OCI-LY7 (cell line): ENCODE data around the gene ARSD. TPM values are rescaled to one million over a fixed set of nuclear protein-coding genes. Genes with fewer than 3 reads are reported as not detected.
"Not testable (repeated sequence)": the region's sequence is repeated elsewhere in the genome, so short reads cannot be mapped to it uniquely, and the experiment has no call there.

ENCODE experiments used
- BruUV-seq: library from RNA; stranded (reverse); fragments of 400-500 nt; replicated peaks from 2 replicates; lab custom pipeline; 2021; lab: Mats Ljungman, UMichigan
- CTCF ChIA-PET: fragments of 300-600 bp; sonication (Branson Sonifier 250); formaldehyde crosslinking; loops from one replicate; lab custom pipeline; 2022; ENCODE audit warnings: antibody characterized with exemption; ENCODE audit not compliant: unreplicated experiment; lab: Charles Lee
- POLR2A ChIA-PET: fragments of 300-600 bp; sonication (Branson Sonifier 250); formaldehyde crosslinking; loops from one replicate; lab custom pipeline; 2022; ENCODE audit warnings: antibody characterized with exemption; lab: Charles Lee
- DNase-seq: peaks from one replicate; pipeline ENCODE4 v3.0.0-alpha.2; 2015; ENCODE audit warnings: low spot score
- H2AFZ ChIP-seq: fragments of 200-600 bp; sonication (generic), shearing (Covaris generic); 2 replicates; pipeline ENCODE4 v1.6.1; 2014; ENCODE audit warnings: mild to moderate bottlenecking, antibody characterized with exemption, low read length, moderate library complexity
- H3K27ac ChIP-seq: fragments of 200-600 bp; sonication (generic); 2 replicates; pipeline ENCODE4 v1.5.1; 2014; ENCODE audit warnings: mixed run types, low read depth, mild to moderate bottlenecking, moderate library complexity, low read length, inconsistent platforms; ENCODE audit not compliant: poor library complexity, severe bottlenecking
- H3K36me3 ChIP-seq: fragments of 200-600 bp; sonication (generic); 2 replicates; pipeline ENCODE4 v1.6.1; 2014; ENCODE audit warnings: mild to moderate bottlenecking, antibody characterized with exemption, low read length, moderate library complexity, mixed read lengths; ENCODE audit not compliant: insufficient read depth
- H3K4me1 ChIP-seq: fragments of 200-600 bp; sonication (generic); 2 replicates; pipeline ENCODE4 v1.5.1; 2014; ENCODE audit warnings: mild to moderate bottlenecking, low read length; ENCODE audit not compliant: insufficient read depth, poor library complexity, severe bottlenecking
- H3K4me2 ChIP-seq: fragments of 200-600 bp; sonication (generic); 2 replicates; pipeline ENCODE4 v1.6.1; 2014; ENCODE audit warnings: mild to moderate bottlenecking, low read length
- H3K4me3 ChIP-seq: fragments of 200-600 bp; sonication (generic); 2 replicates; pipeline ENCODE4 v1.5.1; 2014; ENCODE audit warnings: mild to moderate bottlenecking, low read depth, low read length; ENCODE audit not compliant: poor library complexity, severe bottlenecking
- H3K79me2 ChIP-seq: fragments of 200-600 bp; sonication (generic); 2 replicates; pipeline ENCODE4 v1.6.1; 2016; ENCODE audit warnings: low read depth, mild to moderate bottlenecking, low read length, moderate library complexity, mixed read lengths; ENCODE audit not compliant: insufficient read depth
- H3K9me2 ChIP-seq: fragments of 200-600 bp; sonication (generic); 2 replicates; pipeline ENCODE4 v1.6.1; 2016; ENCODE audit warnings: mild to moderate bottlenecking, low read length, mixed read lengths; ENCODE audit not compliant: insufficient read depth
- H3K9me3 ChIP-seq: fragments of 200-600 bp; sonication (generic); 2 replicates; pipeline ENCODE4 v1.6.1; 2014; ENCODE audit warnings: mild to moderate bottlenecking, mixed run types, low read length, mixed read lengths
- H4K20me1 ChIP-seq: fragments of 200-600 bp; sonication (generic); 2 replicates; pipeline ENCODE4 v1.6.1; 2014; ENCODE audit warnings: mild to moderate bottlenecking, antibody characterized with exemption, low read length, moderate library complexity, mixed read lengths; ENCODE audit not compliant: insufficient read depth
- EZH2phosphoT487 ChIP-seq: fragments of 200-600 bp; sonication (generic); IDR thresholded peaks from 2 replicates; pipeline ENCODE4 v1.6.1; 2018; ENCODE audit warnings: low read depth, borderline replicate concordance, mild to moderate bottlenecking, mixed run types, antibody characterized with exemption, low read length, moderate library complexity, mixed read lengths
- intact Hi-C: fragments of 100-400 bp; cut with micrococcal nuclease; formaldehyde crosslinking; loops from one replicate; pipeline ENCODE4 v1.10.0; 2022; ENCODE audit not compliant: unreplicated experiment
- total RNA-seq, 2 experiments: library from RNA; depleted of rRNA in 1 of 2; stranded (reverse); fragments of >200 nt in 1 of 2; shearing (Covaris generic) in 1 of 2; gene quantifications; 2 replicates each; pipeline ENCODE4 v1.2.3, GENCODE V29; 2014 to 2022
- TF ChIP-seq, protein P1 (sequence below): fragments of 200-600 bp; sonication (generic); conservative IDR thresholded peaks from 2 replicates; pipeline ENCODE4 v1.5.1; 2014; ENCODE audit warnings: mild to moderate bottlenecking, antibody characterized with exemption, low read length, moderate library complexity, mixed read lengths

ARSD gene
- total RNA-seq, 2 experiments from 2014 or later, result not detected

DNA sequence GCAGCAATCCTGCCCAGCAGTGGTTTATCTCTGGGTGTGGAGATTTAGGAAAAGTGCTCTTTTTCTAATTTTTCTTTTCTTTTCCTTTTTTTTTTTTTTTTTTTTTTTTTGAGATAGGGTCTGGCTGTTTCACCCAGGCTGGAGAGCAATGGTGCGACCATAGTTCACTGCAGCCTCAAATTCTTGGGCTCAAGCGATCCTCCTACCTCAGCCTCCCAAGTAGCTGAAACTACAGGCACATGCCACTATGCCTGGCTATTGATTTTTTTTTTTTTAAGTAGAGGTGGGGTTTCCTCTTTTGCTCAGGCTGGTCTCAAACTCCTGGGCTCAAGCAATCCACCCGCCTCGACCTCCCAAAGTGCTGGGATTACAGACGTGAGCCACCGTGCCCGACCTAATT, 34.3 kb upstream of the ARSD start:
- H3K4me1 ChIP-seq, H3K36me3 ChIP-seq, H3K4me3 ChIP-seq, H3K9me2 ChIP-seq, H4K20me1 ChIP-seq, BruUV-seq, H3K79me2 ChIP-seq, H3K9me3 ChIP-seq, CTCF ChIA-PET, H3K27ac ChIP-seq, POLR2A ChIA-PET, intact Hi-C loops, H3K4me2 ChIP-seq, DNase-seq, H2AFZ ChIP-seq: not testable (repeated sequence)

DNA sequence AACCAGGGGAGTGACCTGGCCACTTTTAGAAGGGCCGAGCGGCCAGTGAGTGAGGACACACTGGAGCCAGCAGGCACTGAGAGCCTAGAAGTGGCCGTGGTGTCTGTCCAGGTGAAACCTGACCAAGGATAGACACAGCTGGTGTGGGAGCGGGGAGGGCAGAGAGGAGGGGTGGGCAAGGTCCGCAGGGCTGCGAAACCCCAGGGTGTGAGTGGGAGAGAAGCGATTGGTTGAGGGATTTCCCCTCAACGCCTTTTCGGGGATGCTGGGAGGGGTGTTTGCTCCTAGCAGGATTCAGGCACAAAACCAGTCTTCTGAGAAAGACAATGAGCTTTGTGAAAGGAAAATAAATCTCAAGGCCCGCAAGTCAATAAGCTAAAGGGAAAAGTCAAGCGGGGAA, 33.2 kb upstream of the ARSD start:
- intact Hi-C loops, result no loop called here
- no peaks in the 10 kb centered on the region for H4K20me1 ChIP-seq
- H2AFZ ChIP-seq, result no peak overlapping the region
- no peaks in the 10 kb centered on the region for H3K9me2 ChIP-seq
- H3K79me2 ChIP-seq, result no peaks in the 10 kb centered on the region
- H3K4me3 ChIP-seq, result no peak overlapping the region
- H3K36me3 ChIP-seq, result no peaks in the 10 kb centered on the region
- TF ChIP-seq, protein P1, sequence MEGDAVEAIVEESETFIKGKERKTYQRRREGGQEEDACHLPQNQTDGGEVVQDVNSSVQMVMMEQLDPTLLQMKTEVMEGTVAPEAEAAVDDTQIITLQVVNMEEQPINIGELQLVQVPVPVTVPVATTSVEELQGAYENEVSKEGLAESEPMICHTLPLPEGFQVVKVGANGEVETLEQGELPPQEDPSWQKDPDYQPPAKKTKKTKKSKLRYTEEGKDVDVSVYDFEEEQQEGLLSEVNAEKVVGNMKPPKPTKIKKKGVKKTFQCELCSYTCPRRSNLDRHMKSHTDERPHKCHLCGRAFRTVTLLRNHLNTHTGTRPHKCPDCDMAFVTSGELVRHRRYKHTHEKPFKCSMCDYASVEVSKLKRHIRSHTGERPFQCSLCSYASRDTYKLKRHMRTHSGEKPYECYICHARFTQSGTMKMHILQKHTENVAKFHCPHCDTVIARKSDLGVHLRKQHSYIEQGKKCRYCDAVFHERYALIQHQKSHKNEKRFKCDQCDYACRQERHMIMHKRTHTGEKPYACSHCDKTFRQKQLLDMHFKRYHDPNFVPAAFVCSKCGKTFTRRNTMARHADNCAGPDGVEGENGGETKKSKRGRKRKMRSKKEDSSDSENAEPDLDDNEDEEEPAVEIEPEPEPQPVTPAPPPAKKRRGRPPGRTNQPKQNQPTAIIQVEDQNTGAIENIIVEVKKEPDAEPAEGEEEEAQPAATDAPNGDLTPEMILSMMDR, result no peak
- ChIA-PET CTCF (no interaction called here), POLR2A (no interaction called here)
- no peaks in the 10 kb centered on the region for H3K9me3 ChIP-seq
- DNase-seq, result no peak
- H3K4me2 ChIP-seq, result no peak overlapping the region
- no peaks in the 10 kb centered on the region for H3K4me1 ChIP-seq
- no peak overlapping the region for H3K27ac ChIP-seq
- no TSS peak for BruUV-seq

DNA sequence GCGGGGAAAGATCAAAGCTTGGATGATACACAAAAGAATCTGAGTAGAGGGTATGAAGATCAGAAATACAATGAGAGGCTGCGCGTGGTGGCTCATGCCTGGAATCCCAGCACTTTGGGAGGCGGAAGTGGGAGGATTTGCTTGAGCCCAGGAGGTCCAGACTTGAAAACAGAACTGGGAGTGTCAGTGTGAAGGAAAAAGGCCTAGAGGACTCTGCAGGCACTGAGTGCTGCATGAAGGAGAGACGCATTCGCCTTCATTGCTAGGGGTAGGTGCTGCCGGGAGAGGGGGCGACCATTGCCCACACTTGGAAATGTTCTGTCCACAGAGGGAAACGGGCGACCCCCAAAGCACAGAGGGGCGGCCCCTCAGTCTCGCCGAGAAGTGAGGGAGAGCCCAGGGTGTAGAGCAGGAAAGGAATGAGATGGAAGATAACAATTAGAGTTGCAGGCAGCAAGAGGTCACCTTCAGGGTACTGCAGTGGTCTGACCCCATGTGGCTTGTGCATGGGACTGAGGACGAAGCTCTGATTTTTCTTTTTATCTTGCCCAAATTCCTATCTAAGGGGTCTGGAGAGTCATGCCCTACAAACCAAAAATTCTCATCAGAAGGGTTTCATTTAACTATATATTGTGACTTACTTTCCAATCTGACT, 31.8 kb upstream of the ARSD start:
- H3K36me3 ChIP-seq, result no peaks in the 10 kb centered on the region
- H2AFZ ChIP-seq, result no peak overlapping the region
- no peaks in the 10 kb centered on the region for H4K20me1 ChIP-seq
- no peaks in the 10 kb centered on the region for H3K4me1 ChIP-seq
- ChIA-PET POLR2A (no interaction called here), CTCF (no interaction called here)
- no TSS peak for BruUV-seq
- no peak overlapping the region for H3K4me3 ChIP-seq
- no peak for DNase-seq
- H3K4me2 ChIP-seq, result no peak overlapping the region
- no peaks in the 10 kb centered on the region for H3K9me3 ChIP-seq
- no peaks in the 10 kb centered on the region for H3K9me2 ChIP-seq
- TF ChIP-seq, protein P1, result no peak
- no peak for TF ChIP-seq EZH2phosphoT487
- no peaks in the 10 kb centered on the region for H3K79me2 ChIP-seq
- intact Hi-C loops, result no loop called here
- no peak overlapping the region for H3K27ac ChIP-seq
